HG03565 (cell line): ENCODE measurements around the gene LDHA.
"Not testable (repeated sequence)": the region's sequence is repeated elsewhere in the genome, so short reads cannot be mapped to it uniquely, and the experiment has no call there.

ENCODE experiments used
- ATAC-seq: cut with Tn5 transposase; IDR thresholded peaks from one replicate; pipeline ENCODE4 v1.9.1; 2021; ENCODE audit warnings: mild to moderate bottlenecking, moderate library complexity; ENCODE audit not compliant: unreplicated experiment

Gene LDHA

DNA sequence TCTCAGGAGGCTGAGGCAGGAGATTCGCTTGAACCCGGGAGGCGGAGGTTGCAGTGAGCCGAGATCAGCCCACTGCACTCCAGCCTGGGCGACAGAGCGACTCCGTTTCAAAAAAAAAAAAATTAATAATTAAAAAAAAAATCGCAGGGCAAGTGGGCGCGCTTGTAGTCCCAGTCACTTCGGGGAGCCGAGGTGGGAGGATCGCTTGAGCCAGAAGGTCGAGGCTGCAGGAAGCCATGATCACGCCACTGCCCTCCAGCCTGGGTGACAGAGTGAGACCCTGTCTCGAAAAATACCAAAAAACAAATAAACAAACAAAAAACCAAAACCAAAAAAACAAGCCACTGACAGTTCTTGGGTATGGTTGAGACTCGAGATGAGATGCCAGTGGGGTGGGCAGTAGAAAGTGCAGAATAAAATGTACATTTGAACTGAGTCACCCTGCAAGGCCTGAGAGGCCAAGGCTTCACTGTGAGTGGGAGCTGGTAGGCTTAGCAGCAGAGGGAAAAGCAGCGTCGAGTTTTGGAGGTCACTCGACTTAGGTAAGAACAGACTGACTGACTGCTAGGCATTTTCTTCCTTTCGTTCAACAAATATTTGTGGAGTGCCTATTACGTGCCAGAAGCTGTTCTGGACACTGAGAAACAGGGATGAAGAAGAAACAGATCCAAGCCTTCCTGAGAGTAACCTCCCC lies 635 bp upstream of the LDHA start:
- ATAC-seq: no peak

DNA sequence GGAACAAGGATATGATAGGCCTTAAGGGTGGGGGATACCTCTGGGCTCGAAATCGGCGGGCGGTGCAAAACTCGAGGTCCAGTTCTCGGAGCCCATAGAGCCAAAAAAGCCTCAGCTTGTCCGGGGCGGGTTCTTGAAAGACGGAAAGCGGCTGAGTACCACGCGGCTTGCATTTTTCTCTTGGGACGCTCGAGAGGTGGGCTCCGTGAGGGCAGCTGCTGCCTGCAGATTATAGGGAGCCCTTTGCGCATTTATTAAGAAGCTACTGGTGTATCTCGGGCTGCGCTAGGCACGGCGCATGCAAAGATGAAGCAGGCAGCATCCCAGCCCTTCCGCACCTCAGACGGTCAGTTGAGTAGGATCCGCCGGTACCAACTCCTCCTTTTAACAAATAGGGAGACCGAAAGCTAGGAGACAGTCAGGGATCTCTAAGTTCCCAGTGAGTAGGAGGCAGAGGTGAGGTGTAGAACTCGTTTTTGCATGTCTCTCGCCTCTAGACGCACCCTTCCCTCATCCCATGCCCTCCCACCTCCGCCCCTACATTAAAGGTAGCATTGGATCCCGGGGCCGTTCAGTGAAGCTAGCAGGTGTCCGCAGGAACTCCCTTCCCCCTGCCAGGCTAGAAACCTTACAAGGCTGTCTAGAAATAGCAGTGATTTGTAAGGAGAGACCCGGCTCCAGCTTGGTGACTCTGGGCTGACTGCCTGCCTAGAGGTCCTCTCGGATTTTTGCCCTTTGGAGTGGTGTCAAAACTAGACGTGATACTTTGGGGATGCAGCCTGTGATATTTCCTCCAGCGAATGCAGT lies 768 bp downstream of the LDHA start:
- no peak for ATAC-seq

DNA sequence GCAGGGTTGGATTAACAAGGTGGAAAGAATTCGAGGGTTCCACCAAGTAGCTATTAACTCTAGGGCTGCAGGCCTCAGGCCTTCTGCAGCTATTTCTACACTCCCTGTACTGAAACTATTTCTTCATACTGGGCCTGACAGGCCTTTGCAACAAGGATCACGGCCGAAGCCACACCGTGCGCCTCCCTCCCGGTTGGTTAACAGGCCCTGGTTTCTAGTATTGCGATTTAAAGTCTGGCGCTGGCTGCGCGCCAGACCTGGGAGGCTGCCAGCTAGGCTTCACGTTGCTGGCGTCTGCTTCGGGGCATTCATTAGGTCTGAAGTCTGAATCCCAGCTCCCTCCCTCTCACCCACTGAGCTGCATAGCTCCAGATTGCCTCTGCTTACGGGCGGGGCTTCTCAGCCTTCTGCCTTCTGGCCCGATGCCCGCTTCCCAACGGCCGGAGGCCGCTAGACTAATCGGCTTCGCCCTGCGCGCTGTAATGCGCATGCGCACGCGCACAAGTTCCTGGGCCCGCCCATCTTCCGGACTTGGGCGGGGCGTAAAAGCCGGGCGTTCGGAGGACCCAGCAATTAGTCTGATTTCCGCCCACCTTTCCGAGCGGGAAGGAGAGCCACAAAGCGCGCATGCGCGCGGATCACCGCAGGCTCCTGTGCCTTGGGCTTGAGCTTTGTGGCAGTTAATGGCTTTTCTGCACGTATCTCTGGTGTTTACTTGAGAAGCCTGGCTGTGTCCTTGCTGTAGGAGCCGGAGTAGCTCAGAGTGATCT lies 1.6 kb downstream of the LDHA start:
- peak; percentile 67 for ATAC-seq

DNA sequence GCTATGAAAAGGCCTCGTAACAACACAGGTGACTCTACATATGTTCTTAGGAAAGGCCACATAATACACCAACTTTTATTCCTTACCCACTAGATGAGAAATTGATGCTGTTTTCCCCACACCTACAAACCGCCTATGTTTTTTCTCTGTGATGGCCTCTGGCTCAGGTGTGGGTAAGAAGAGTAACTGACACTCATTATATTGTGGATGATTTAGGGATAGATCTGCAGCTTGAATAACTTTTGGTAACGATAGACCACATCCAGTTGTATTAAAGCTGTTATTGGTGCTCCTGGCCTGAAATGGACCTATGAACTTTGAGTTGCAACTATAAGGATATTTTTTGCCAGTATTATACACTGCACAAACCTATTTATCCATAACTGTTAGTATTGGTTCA lies 3.6 kb downstream of the LDHA start:
- ATAC-seq: no peak

DNA sequence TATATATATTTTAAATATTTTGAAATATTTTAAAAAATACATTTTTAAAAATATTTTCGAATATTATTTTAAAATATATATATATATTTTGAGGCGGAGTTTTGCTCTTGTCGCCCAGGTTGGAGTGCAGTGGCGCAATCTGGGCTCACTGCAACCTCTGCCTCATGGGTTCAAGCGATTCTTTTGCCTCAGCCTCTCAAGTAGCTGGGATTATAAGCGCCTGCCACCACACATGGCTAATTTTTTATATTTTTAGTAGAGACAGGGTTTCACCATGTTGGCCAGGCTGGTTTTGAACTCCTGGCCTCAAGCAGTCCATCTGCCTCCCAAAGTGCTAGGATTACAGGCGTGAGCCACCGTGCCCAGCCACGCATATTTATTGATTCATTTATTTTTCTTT lies 6.7 kb downstream of the LDHA start:
- not testable (repeated sequence) for ATAC-seq

DNA sequence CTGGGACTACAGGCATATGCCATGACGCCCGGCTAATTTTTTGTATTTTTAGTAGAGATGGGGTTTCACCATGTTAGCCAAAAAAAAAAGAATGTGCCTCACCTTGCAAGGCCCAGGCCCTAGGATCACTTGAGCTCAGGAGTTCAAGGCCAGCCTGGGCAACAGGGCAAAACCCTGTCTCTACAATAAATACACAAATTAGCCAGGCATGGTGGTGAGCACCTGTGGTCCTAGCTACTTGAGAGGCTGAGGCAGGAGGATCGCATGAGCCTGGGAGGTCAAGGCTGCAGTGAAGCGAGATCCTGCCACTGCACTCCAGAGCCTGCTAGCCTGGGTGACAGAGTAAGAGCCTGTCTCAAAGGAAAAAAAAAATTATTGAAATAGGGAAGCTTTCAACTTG lies 9.7 kb downstream of the LDHA start:
- ATAC-seq: no peak

DNA sequence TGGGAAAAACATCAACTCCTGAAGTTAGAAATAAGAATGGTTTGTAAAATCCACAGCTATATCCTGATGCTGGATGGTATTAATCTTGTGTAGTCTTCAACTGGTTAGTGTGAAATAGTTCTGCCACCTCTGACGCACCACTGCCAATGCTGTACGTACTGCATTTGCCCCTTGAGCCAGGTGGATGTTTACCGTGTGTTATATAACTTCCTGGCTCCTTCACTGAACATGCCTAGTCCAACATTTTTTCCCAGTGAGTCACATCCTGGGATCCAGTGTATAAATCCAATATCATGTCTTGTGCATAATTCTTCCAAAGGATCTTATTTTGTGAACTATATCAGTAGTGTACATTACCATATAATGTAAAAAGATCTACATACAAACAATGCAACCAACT lies 13.0 kb downstream of the LDHA start:
- ATAC-seq: not testable (repeated sequence)

DNA sequence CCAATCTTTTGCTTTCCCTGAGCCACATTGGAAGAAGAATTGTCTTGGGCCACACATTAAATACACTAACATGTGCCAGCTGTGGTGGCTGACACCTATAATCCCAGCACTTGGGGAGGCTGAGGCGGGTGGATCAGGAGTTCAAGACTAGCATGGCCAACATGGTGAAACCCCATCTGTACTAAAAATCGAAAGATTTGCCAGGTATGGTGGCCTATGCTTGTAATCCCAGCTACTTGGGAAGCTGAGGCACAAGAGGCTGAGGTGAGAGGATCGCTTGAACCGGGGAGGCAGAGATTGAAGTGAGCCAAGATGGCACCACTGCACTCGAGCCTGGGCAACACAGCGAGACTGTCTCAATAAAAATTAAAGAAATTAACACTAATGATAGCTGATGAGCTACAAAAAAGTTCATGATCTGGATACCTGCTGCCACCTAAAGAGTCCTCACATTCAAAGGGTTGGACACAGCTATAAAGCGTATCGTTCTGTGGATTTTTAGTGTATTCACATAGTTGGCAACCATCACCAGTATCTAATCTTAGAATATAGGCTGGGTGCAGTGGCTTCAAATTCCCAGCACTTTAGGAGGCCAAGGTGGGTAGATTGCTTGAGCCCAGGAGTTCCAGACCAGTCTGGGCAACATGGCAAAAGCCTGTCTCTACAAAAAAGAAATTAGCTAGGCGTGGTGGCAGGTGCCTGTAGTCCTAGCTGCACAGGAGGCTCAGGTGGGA lies 14.4 kb downstream of the LDHA start:
- no peak for ATAC-seq

DNA sequence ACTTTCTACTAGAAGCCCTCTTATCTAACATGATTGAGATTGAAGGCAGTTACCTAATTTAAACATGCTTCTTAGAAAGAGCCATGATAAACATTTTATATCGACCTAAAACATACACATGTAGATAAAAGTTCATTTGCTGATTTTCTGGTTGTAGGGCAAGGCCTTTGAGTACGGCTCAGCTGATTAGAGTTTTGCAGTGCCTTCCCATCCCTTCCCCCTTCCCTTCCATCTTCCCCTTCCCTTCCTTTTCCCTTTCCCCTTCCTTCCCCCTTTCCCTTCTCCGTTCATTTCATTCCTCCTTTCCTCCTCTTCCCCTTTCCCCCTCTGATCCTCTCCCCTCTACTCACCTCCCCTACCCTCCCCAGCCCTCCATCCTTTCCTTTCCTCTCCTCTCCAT lies 22.1 kb downstream of the LDHA start:
- no peak for ATAC-seq

DNA sequence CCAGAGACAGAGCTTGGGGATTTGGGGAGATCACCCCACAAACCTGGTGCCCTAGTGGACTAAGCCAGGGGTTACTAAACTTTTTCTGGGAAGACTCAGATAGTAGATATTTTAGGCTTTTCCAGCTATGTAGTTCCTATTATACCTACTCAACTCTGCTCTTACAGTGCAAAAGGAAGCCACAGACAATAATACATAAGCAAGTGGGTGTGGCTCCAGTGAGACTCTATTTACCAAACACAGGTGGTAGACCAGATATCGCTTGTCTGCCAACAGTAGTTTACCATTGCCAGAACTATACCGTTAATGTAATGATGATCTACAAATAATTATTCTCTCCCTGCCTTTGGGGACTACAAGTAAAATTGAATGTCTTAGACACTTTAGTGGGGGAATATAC lies 24.7 kb downstream of the LDHA start:
- ATAC-seq: no peak

DNA sequence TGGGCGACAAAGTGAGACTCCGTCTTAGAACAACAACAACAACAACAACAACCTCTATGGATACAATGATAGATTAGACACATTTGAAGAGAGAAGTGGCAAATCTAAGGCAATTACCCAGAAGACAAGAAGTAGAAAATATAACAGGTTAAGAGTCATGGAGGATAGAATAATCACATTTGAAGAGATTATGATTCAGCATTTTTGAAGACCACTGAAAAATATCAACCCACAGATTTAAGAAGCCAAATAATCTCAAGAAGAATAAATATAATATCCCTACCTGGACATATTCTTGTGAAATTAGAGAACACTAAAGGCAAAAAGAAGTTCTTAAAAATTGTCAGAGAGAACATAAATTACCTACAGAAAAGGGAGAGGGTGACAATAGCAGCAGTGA lies 25.7 kb downstream of the LDHA start:
- no peak for ATAC-seq

DNA sequence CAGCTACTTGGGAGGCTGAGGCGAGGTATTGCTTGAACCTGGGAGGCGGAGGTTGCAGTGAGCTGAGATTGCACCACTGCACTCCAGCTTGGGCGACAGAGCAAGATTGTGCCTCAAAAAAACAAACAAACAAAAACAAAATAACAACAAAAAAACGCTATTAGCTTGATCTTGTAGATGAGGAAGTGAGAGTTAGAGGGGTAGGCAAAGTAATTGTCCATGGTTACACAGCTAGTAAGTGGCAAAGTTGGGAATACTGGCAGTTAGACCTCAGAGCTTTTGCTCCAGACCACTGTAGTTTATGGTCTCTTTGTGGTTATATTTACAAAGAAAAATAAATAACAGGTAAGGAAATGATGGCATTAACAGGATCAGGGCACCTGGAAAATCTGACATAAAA lies 32.9 kb downstream of the LDHA start:
- ATAC-seq: no peak

DNA sequence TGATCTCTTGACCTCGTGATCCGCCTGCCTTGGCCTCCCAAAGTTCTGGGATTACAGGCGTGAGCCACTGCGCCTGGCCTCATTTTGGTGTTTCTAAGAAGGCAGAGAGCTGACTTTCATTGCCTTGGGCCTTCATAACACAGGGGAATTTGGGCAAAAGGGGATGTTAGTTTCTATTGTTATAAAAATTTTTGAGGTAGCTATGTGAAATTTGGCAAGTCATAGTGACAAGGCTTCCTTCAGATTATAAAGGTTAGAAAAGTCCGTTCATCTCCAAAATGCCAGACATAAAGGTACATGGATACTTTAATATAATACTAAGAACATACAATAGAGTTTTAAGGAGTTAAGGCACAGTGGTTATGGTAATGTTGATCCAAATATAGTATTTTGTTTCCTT lies 35.0 kb downstream of the LDHA start:
- no peak for ATAC-seq

DNA sequence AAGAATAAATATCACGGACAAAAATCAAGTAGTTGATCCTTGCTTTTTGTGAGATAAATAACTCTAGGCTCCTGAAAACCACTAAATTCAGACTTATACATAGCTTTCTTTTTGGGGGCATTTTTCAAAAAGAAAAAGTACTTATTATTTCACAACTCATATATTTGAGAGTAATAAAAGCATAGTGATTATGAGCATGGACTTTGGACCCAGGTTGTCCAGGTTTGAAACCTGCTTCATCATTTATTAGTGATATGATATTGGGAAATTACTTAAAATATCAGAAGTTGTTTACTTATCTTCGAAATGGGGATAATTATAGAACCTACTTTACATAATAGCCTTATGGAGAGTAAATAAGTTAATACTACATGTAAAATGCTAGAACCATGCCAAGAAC lies 44.3 kb downstream of the LDHA start:
- no peak for ATAC-seq

DNA sequence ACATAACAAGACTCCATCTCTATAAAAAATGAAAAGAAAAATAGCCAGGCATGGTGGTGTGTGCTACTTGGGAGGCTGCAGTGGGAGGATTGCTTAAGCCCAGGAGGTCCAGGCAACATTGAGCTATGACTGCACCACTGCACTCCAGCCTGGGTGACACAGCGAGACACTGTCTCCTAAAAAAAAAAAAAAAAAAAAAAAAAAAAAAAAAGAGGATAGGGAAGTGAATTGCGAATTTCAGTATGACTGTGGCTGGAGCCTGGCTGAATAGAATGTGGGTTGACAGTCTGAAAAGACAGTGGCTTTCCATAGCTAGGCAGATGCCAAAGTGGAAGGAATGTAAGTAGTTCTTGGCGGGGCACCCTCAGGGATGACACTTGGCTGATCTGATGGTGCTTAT lies 54.9 kb downstream of the LDHA start:
- no peak for ATAC-seq

DNA sequence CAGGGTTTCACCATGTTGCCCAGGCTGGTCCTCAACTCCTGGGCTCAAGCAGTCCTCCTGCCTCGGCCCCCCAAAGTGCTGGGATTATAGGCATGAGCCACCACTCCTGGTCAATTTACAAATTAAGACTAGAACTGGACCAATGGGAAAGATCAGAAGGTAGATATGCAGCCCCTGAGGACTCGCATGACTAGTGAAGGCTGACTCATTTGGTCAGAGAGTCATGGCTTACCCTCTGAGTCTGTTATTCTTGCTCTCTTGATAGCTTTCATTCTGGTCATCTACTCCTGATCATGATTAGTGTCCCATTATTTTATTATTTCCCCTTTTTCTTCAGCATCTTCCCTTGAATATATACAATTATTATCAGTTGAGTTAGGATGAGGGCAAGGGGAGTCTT lies 58.6 kb downstream of the LDHA start:
- ATAC-seq: no peak

DNA sequence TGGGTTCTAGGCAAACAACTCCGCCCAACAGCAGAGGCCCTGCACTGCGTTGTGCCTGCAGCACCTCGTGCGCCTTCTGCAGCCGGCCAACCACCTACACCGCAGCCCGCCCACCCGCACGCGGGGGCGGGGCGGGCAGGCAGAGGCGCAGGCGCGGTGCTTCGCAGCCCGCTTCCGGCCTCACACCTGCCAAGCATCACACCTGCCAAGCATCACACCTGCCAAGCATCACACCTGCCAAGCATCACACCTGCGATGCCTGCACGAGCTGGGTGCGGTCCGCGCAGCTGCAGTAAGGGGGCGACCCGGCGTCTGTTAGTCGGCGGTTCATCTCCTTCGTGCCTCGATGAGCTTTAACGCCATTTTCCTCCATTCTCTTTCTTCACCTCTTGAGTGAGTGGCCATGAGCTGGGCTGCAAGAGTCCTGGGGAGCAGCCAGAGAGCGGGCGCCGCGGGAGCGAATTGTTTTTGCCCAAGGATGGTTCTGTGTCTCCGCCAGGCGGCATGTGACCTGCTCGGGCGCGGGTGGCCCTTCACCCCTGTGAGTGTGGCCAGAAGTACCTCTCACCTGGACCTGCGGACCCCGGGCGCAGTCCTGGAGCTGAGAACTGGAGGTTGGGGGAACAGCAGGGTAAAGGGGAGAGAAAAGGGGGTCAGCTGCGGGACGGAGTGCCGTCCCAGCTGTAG lies 61.5 kb downstream of the LDHA start, which contains the start of gene LDHAL6A:
Gene LDHAL6A, plus strand, starts transcription at position 171 of the 687 bp plus-strand sequence. CDS start 825 bp downstream, outside the sequence.
- ATAC-seq: no peak

DNA sequence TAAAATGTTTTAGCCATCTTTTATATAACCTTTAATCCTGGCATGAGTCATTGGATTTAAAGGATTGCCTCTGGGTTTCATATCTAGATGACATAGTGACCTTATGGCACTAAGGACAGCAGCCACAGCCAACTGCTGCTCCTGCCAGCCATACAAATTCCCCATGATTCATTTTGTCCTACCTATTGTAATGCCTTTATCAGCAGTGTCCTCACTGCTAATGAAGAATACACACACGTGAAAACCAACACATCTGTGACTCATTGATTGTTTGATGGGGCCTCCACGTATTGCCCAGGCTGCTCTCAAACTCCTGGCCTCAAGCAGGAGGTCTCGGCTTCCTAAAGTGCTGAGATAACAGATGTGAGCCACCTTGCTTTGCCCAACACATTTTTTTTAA lies 63.1 kb downstream of the LDHA start:
- ATAC-seq: no peak
